GM12872 (cell line): ENCODE measurements around the gene HSPA4.

Source experiments
- CTCF ChIP-seq: IDR thresholded peaks from 3 replicates; pipeline ENCODE4 v1.5.1; 2011; ENCODE audit warnings: low read depth, mild to moderate bottlenecking, low read length, moderate library complexity; ENCODE audit not compliant: insufficient read depth

HSPA4 gene

GRCh38 chr5:133056891-133057290 is 5.1 kb downstream of the HSPA4 start:
- no peak for TF ChIP-seq CTCF

GRCh38 chr5:133059621-133060020 is 7.8 kb downstream of the HSPA4 start:
- no peak for TF ChIP-seq CTCF

- TF ChIP-seq CTCF, result no peak
Measured at GRCh38 chr5:133062276-133062675, 10.5 kb downstream of the HSPA4 start.

GRCh38 chr5:133063965-133064364 is 12.2 kb downstream of the HSPA4 start:
- TF ChIP-seq CTCF, result no peak

GRCh38 chr5:133065471-133065870 is 13.7 kb downstream of the HSPA4 start:
- no peak for TF ChIP-seq CTCF

- TF ChIP-seq CTCF, result no peak
Measured at GRCh38 chr5:133066045-133066444, 14.2 kb downstream of the HSPA4 start.

GRCh38 chr5:133072021-133072420 is 20.2 kb downstream of the HSPA4 start:
- TF ChIP-seq CTCF, result no peak
